Measurements from ENCODE around the gene AGFG2. TPM values are rescaled to one million over a fixed set of nuclear protein-coding genes. Genes with fewer than 3 reads are reported as not detected.

The AGFG2 gene
- total RNA-seq, result 7.7 and 19.0 TPM in 2 replicates

- TF ChIP-seq CTCF (IDR thresholded peaks at IDR 0.05; ENCODE audit: insufficient read depth, low read depth, low read length), result no peak
- DNase-seq (ENCODE audit: low read depth), result peak; percentile 100
- H3K4me3 ChIP-seq (ENCODE audit: low read depth, low read length), result peak within 1 kb of the TSS; percentile 75
These were observed at the start of gene AGFG2 for GRCh38 chr7:100538654-100539435. Gene AGFG2 (plus strand): TSS chr7:100539203. CDS start chr7:100539347, 144 bp downstream.

- H3K4me3 ChIP-seq (ENCODE audit: low read depth, low read length), result no peak overlapping the region
- DNase-seq (ENCODE audit: low read depth), result peak; percentile 93
- TF ChIP-seq CTCF (IDR thresholded peaks at IDR 0.05; ENCODE audit: insufficient read depth, low read depth, low read length), result no peak
These were observed 49.2 kb upstream of the AGFG2 start for GRCh38 chr7:100489824-100490223.

GRCh38 chr7:100490483-100491191 lies 48.4 kb upstream of the AGFG2 start:
- no peak for TF ChIP-seq CTCF (IDR thresholded peaks at IDR 0.05; ENCODE audit: insufficient read depth, low read depth, low read length)
- no peak overlapping the region for H3K4me3 ChIP-seq (ENCODE audit: low read depth, low read length)
- no peak for DNase-seq (ENCODE audit: low read depth)

GRCh38 chr7:100491192-100491578 lies 47.8 kb upstream of the AGFG2 start:
- TF ChIP-seq CTCF (IDR thresholded peaks at IDR 0.05; ENCODE audit: insufficient read depth, low read depth, low read length), result no peak
- no peak overlapping the region for H3K4me3 ChIP-seq (ENCODE audit: low read depth, low read length)
- no peak for DNase-seq (ENCODE audit: low read depth)

- H3K4me3 ChIP-seq (ENCODE audit: low read depth, low read length), result peak overlapping the region; percentile 23
- TF ChIP-seq CTCF (IDR thresholded peaks at IDR 0.05; ENCODE audit: insufficient read depth, low read depth, low read length), result no peak
- no peak for DNase-seq (ENCODE audit: low read depth)
These were observed 46.1 kb upstream of the AGFG2 start for GRCh38 chr7:100492738-100493475.

GRCh38 chr7:100493476-100494264 lies 45.3 kb upstream of the AGFG2 start:
- DNase-seq (ENCODE audit: low read depth), result peak; percentile 30
- TF ChIP-seq CTCF (IDR thresholded peaks at IDR 0.05; ENCODE audit: insufficient read depth, low read depth, low read length), result no peak
- peak overlapping the region; percentile 23 for H3K4me3 ChIP-seq (ENCODE audit: low read depth, low read length)
